GM19239 (cell line): ENCODE measurements around the gene MTA1.

ENCODE experiments used
- DNase-seq: peaks from one replicate; pipeline ENCODE4 v3.0.0; 2011; ENCODE audit warnings: low spot score; ENCODE audit not compliant: insufficient read length
- FAIRE-seq: peaks from 2 replicates; lab custom pipeline; 2011; peaks lifted over from hg19 to GRCh38; lab: Jason Lieb, UNC

MTA1 gene

GRCh38 chr14:105503296-105503640 is 83.6 kb downstream of the MTA1 start:
- DNase-seq (no peak), FAIRE-seq (no peak)

GRCh38 chr14:105503935-105504692 is 84.5 kb downstream of the MTA1 start:
- DNase-seq (no peak), FAIRE-seq (no peak)

- FAIRE-seq: no peak
- no peak for DNase-seq
Measured at GRCh38 chr14:105505101-105505500, 85.5 kb downstream of the MTA1 start.

GRCh38 chr14:105507247-105507646 is 87.6 kb downstream of the MTA1 start:
- no peak for FAIRE-seq
- no peak for DNase-seq

GRCh38 chr14:105508069-105508468 is 88.4 kb downstream of the MTA1 start:
- DNase-seq (no peak), FAIRE-seq (no peak)

GRCh38 chr14:105508601-105509000 is 89.0 kb downstream of the MTA1 start:
- DNase-seq (no peak), FAIRE-seq (no peak)

DNA sequence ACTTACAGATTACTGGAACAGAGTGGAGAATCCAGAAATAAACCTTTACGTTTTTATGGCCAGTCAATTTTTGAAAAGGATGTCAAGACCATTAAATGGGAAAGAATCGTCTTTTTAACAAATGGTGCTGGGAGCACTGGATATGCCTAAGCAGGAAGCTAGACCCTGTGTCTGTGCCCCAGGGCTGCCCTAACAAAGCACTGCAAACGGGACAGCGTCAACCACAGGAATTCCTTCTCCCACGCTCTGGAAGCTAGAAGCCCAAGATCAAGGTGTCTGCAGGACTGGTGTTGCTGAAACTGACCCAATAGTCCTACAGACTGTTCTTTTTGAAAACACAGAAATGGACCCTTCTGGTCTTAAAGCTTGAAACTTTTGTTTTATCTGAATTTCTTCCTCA is 97.5 kb downstream of the MTA1 start:
- no peak for FAIRE-seq
- no peak for DNase-seq

DNA sequence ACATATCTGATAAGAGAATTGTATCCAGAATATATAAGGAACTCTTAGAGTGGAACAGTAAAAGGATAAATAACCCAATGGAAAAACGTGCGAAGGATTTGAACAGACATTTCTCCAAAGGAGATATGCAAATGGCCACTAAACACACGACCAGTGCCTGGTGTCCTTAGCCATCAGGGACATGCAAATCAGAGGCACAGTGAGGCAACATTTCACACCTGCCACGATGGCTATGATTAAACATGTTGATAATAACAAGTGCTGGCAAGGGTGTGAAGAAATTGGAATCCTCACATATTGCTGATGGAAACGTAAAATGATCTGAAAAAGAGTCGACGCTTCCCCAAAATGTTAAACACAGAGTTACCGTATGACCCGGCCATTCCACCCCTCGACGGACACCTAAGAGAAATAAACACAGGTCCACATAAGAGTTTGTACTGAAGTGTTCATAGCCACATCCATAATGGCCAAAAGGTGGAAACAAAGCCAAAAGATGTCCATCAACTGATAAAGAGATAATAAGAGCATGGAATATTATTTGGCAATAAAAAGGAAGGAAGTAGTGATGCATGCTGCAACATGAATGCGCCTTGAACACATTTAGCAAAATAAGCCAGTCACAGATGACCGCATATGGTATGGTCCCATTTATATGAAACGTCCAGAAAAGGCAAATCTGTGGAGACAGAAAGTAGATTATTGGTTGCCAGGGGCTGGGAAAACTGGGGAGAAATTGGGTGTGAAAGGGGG is 100.5 kb downstream of the MTA1 start:
- no peak for FAIRE-seq
- DNase-seq: no peak
